ENCODE measurements around the gene EMILIN2. TPM values are rescaled to one million over a fixed set of nuclear protein-coding genes. Genes with fewer than 3 reads are reported as not detected.
"Not testable (repeated sequence)": the region's sequence is repeated elsewhere in the genome, so short reads cannot be mapped to it uniquely, and the experiment has no call there.

EMILIN2 gene
- total RNA-seq, 5 donors from 2014 or later (not counting 1 experiment from before 2014, with no cell fraction given): 3.3 to 19.2 (median 15.0) TPM

- H3K4me3 ChIP-seq (ENCODE audit: control insufficient read depth in 1 of 2, extremely low read depth in 1 of 2, low read length in 1 of 2): no peak overlapping the region
- whole genome bisulfite sequencing (ENCODE audit: insufficient coverage): no CpG with 5 or more reads among the region's 2 CpGs
- ATAC-seq (replicated peaks in 1 of 4): no peak
- ChIA-PET CTCF (no interaction called here), POLR2A (no interaction called here)
- DNase-seq: no peak
- no peaks in the 10 kb centered on the region for H3K9me3 ChIP-seq
- Mint-ChIP-seq H3K4me3 (no peak overlapping the region), H3K27me3 (no peaks in the 10 kb centered on the region), H3K27ac (no peak overlapping the region), H3K36me3 (no peaks in the 10 kb centered on the region), H3K4me1 (no peaks in the 10 kb centered on the region), H3K9me3 (no peaks in the 10 kb centered on the region)
- no peak overlapping the region for H3K27ac ChIP-seq (ENCODE audit: low read length)
- no peaks in the 10 kb centered on the region for H3K4me1 ChIP-seq (ENCODE audit: control insufficient read depth in 1 of 2, extremely low read depth in 1 of 2, insufficient read depth in 2 of 2, low read length in 2 of 2)
- H3K36me3 ChIP-seq (ENCODE audit: control insufficient read depth in 2 of 2, extremely low read depth in 1 of 2, insufficient read depth in 1 of 2, low read length in 1 of 2): no peaks in the 10 kb centered on the region
- H3K27me3 ChIP-seq (replicated peaks in 1 of 2; ENCODE audit: control insufficient read depth in 2 of 2, extremely low read depth in 1 of 2, insufficient read depth in 2 of 2, low read length in 1 of 2): peaks cover 0 to 3% of the 10 kb centered on the region in 2 experiments
Measured at GRCh38 chr18:2823966-2824365, 22.8 kb upstream of the EMILIN2 start.

GRCh38 chr18:2824865-2825264 is 21.9 kb upstream of the EMILIN2 start:
- peaks cover 0 to 3% of the 10 kb centered on the region in 2 experiments for H3K27me3 ChIP-seq (replicated peaks in 1 of 2; ENCODE audit: control insufficient read depth in 2 of 2, extremely low read depth in 1 of 2, insufficient read depth in 2 of 2, low read length in 1 of 2)
- no peak for ATAC-seq (replicated peaks in 1 of 4)
- H3K9me3 Mint-ChIP-seq: no peaks in the 10 kb centered on the region
- no peak for DNase-seq
- WGBS (ENCODE audit: insufficient coverage): no CpG with 5 or more reads among the region's 5 CpGs
- no peaks in the 10 kb centered on the region for H3K4me1 ChIP-seq (ENCODE audit: control insufficient read depth in 1 of 2, extremely low read depth in 1 of 2, insufficient read depth in 2 of 2, low read length in 2 of 2)
- no peak overlapping the region for H3K27ac Mint-ChIP-seq
- no peak overlapping the region for H3K27ac ChIP-seq (ENCODE audit: low read length)
- H3K27me3 Mint-ChIP-seq: no peaks in the 10 kb centered on the region
- H3K36me3 ChIP-seq (ENCODE audit: control insufficient read depth in 2 of 2, extremely low read depth in 1 of 2, insufficient read depth in 1 of 2, low read length in 1 of 2): no peaks in the 10 kb centered on the region
- no peaks in the 10 kb centered on the region for H3K4me1 Mint-ChIP-seq
- ChIA-PET CTCF (no interaction called here), POLR2A (no interaction called here)
- H3K9me3 ChIP-seq: no peaks in the 10 kb centered on the region
- no peaks in the 10 kb centered on the region for H3K36me3 Mint-ChIP-seq
- no peak overlapping the region for H3K4me3 Mint-ChIP-seq
- no peak overlapping the region for H3K4me3 ChIP-seq (ENCODE audit: control insufficient read depth in 1 of 2, extremely low read depth in 1 of 2, low read length in 1 of 2)

- no peaks in the 10 kb centered on the region for H3K36me3 Mint-ChIP-seq
- DNase-seq (no peak), ATAC-seq (replicated peaks in 1 of 4) (no peak)
- ChIA-PET CTCF (no interaction called here), POLR2A (interaction anchor here in 1 of 2 donors (0.7 kb wide), 1 partner anchor 11 kb away, joined by 6 read pairs; no protein-coding TSS in a partner anchor)
- no peaks in the 10 kb centered on the region for H3K4me1 Mint-ChIP-seq
- Histone ChIP-seq H3K27me3 (replicated peaks in 1 of 2; ENCODE audit: control insufficient read depth in 2 of 2, extremely low read depth in 1 of 2, insufficient read depth in 2 of 2, low read length in 1 of 2) (peaks cover 0 to 3% of the 10 kb centered on the region in 2 experiments), H3K4me3 (ENCODE audit: control insufficient read depth in 1 of 2, extremely low read depth in 1 of 2, low read length in 1 of 2) (no peak overlapping the region), H3K9me3 (no peaks in the 10 kb centered on the region), H3K4me1 (ENCODE audit: control insufficient read depth in 1 of 2, extremely low read depth in 1 of 2, insufficient read depth in 2 of 2, low read length in 2 of 2) (no peaks in the 10 kb centered on the region), H3K27ac (ENCODE audit: low read length) (no peak overlapping the region), H3K36me3 (ENCODE audit: control insufficient read depth in 2 of 2, extremely low read depth in 1 of 2, insufficient read depth in 1 of 2, low read length in 1 of 2) (no peaks in the 10 kb centered on the region)
- no peak overlapping the region for H3K27ac Mint-ChIP-seq
- no CpG with 5 or more reads among the region's 3 CpGs for WGBS (ENCODE audit: insufficient coverage)
- no peak overlapping the region for H3K4me3 Mint-ChIP-seq
- no peaks in the 10 kb centered on the region for H3K9me3 Mint-ChIP-seq
- no peaks in the 10 kb centered on the region for H3K27me3 Mint-ChIP-seq
Measured at GRCh38 chr18:2825613-2826175, 21.1 kb upstream of the EMILIN2 start.

- CTCF ChIA-PET: no interaction called here
Measured at GRCh38 chr18:2826581-2826980, 20.2 kb upstream of the EMILIN2 start.

GRCh38 chr18:2827061-2827460 is 19.7 kb upstream of the EMILIN2 start:
- no peak overlapping the region for H3K4me3 Mint-ChIP-seq
- Histone ChIP-seq H3K4me3 (ENCODE audit: control insufficient read depth in 1 of 2, extremely low read depth in 1 of 2, low read length in 1 of 2) (no peak overlapping the region), H3K36me3 (ENCODE audit: control insufficient read depth in 2 of 2, extremely low read depth in 1 of 2, insufficient read depth in 1 of 2, low read length in 1 of 2) (no peaks in the 10 kb centered on the region), H3K27me3 (replicated peaks in 1 of 2; ENCODE audit: control insufficient read depth in 2 of 2, extremely low read depth in 1 of 2, insufficient read depth in 2 of 2, low read length in 1 of 2) (peaks cover 0 to 3% of the 10 kb centered on the region in 2 experiments), H3K9me3 (no peaks in the 10 kb centered on the region), H3K4me1 (ENCODE audit: control insufficient read depth in 1 of 2, extremely low read depth in 1 of 2, insufficient read depth in 2 of 2, low read length in 2 of 2) (no peaks in the 10 kb centered on the region), H3K27ac (ENCODE audit: low read length) (no peak overlapping the region)
- no CpG with 5 or more reads among the region's 5 CpGs for WGBS (ENCODE audit: insufficient coverage)
- no peaks in the 10 kb centered on the region for H3K9me3 Mint-ChIP-seq
- no peak overlapping the region for H3K27ac Mint-ChIP-seq
- H3K36me3 Mint-ChIP-seq: no peaks in the 10 kb centered on the region
- no peaks in the 10 kb centered on the region for H3K4me1 Mint-ChIP-seq
- CTCF ChIA-PET: no interaction called here
- ATAC-seq (replicated peaks in 1 of 4) (no peak), DNase-seq (no peak)
- no peaks in the 10 kb centered on the region for H3K27me3 Mint-ChIP-seq
- POLR2A ChIA-PET: no interaction called here

More at GRCh38 chr18:2826581-2826980, 20.2 kb upstream of the EMILIN2 start:
- no peaks in the 10 kb centered on the region for H3K36me3 ChIP-seq (ENCODE audit: control insufficient read depth in 2 of 2, extremely low read depth in 1 of 2, insufficient read depth in 1 of 2, low read length in 1 of 2)
- no peaks in the 10 kb centered on the region for H3K9me3 Mint-ChIP-seq
- no peak overlapping the region for H3K27ac ChIP-seq (ENCODE audit: low read length)
- ATAC-seq (replicated peaks in 1 of 4) (no peak), DNase-seq (no peak)
- no peak overlapping the region for H3K4me3 Mint-ChIP-seq
- POLR2A ChIA-PET: no interaction called here
- H3K27me3 ChIP-seq (replicated peaks in 1 of 2; ENCODE audit: control insufficient read depth in 2 of 2, extremely low read depth in 1 of 2, insufficient read depth in 2 of 2, low read length in 1 of 2): peaks cover 0 to 3% of the 10 kb centered on the region in 2 experiments
- H3K27ac Mint-ChIP-seq: no peak overlapping the region
- H3K9me3 ChIP-seq: no peaks in the 10 kb centered on the region
- 93% methylated on average over 4 of the region's 10 CpGs for WGBS (ENCODE audit: insufficient coverage)
- no peaks in the 10 kb centered on the region for H3K36me3 Mint-ChIP-seq
- H3K4me1 Mint-ChIP-seq: no peaks in the 10 kb centered on the region
- H3K4me1 ChIP-seq (ENCODE audit: control insufficient read depth in 1 of 2, extremely low read depth in 1 of 2, insufficient read depth in 2 of 2, low read length in 2 of 2): no peaks in the 10 kb centered on the region
- no peaks in the 10 kb centered on the region for H3K27me3 Mint-ChIP-seq
- no peak overlapping the region for H3K4me3 ChIP-seq (ENCODE audit: control insufficient read depth in 1 of 2, extremely low read depth in 1 of 2, low read length in 1 of 2)

- not testable (repeated sequence) for DNase-seq; H3K27me3 ChIP-seq (replicated peaks in 1 of 2; ENCODE audit: control insufficient read depth in 2 of 2, extremely low read depth in 1 of 2, insufficient read depth in 2 of 2, low read length in 1 of 2); ATAC-seq (replicated peaks in 1 of 4); H3K27me3 Mint-ChIP-seq; H3K9me3 ChIP-seq; H3K27ac Mint-ChIP-seq; H3K36me3 Mint-ChIP-seq; H3K4me1 ChIP-seq (ENCODE audit: control insufficient read depth in 1 of 2, extremely low read depth in 1 of 2, insufficient read depth in 2 of 2, low read length in 2 of 2); H3K4me3 ChIP-seq (ENCODE audit: control insufficient read depth in 1 of 2, extremely low read depth in 1 of 2, low read length in 1 of 2); H3K4me3 Mint-ChIP-seq; H3K27ac ChIP-seq (ENCODE audit: low read length); H3K4me1 Mint-ChIP-seq; H3K36me3 ChIP-seq (ENCODE audit: control insufficient read depth in 2 of 2, extremely low read depth in 1 of 2, insufficient read depth in 1 of 2, low read length in 1 of 2)
- POLR2A ChIA-PET: interaction anchor here in 1 of 2 donors (0.6 kb wide), 1 partner anchor 10 kb away, joined by 6 read pairs; no protein-coding TSS in a partner anchor
- peaks cover 7 to 13% (median 9%) of the 10 kb centered on the region in 3 donors for H3K9me3 Mint-ChIP-seq
- WGBS (ENCODE audit: insufficient coverage): no CpG with 5 or more reads among the region's 3 CpGs
- CTCF ChIA-PET: interaction anchor here in 1 of 2 donors (0.6 kb wide), 1 partner anchor 71 kb away, joined by 3 read pairs; no protein-coding TSS in a partner anchor
Measured at GRCh38 chr18:2836118-2836517, 10.7 kb upstream of the EMILIN2 start.

GRCh38 chr18:2837290-2837689 is 9.5 kb upstream of the EMILIN2 start:
- H3K27ac ChIP-seq (ENCODE audit: low read length); H3K27me3 ChIP-seq (replicated peaks in 1 of 2; ENCODE audit: control insufficient read depth in 2 of 2, extremely low read depth in 1 of 2, insufficient read depth in 2 of 2, low read length in 1 of 2); H3K36me3 ChIP-seq (ENCODE audit: control insufficient read depth in 2 of 2, extremely low read depth in 1 of 2, insufficient read depth in 1 of 2, low read length in 1 of 2); H3K4me1 ChIP-seq (ENCODE audit: control insufficient read depth in 1 of 2, extremely low read depth in 1 of 2, insufficient read depth in 2 of 2, low read length in 2 of 2); H3K27me3 Mint-ChIP-seq; ATAC-seq (replicated peaks in 1 of 4); H3K9me3 ChIP-seq; H3K27ac Mint-ChIP-seq; H3K4me3 Mint-ChIP-seq; CTCF ChIA-PET; POLR2A ChIA-PET; DNase-seq; H3K4me3 ChIP-seq (ENCODE audit: control insufficient read depth in 1 of 2, extremely low read depth in 1 of 2, low read length in 1 of 2); H3K36me3 Mint-ChIP-seq; H3K4me1 Mint-ChIP-seq: not testable (repeated sequence)
- H3K9me3 Mint-ChIP-seq: peaks cover 7 to 13% (median 9%) of the 10 kb centered on the region in 3 donors
